GM19452 (cell line): ENCODE data around the gene CFAP54.
"Not testable (repeated sequence)": the region's sequence is repeated elsewhere in the genome, so short reads cannot be mapped to it uniquely, and the experiment has no call there.

Experiments used
- ATAC-seq: cut with Tn5 transposase; IDR thresholded peaks from one replicate; pipeline ENCODE4 v1.9.1; 2021; ENCODE audit not compliant: unreplicated experiment

Gene CFAP54

GRCh38 chr12:96623155-96623554, 133.8 kb downstream of the CFAP54 start:
- ATAC-seq, result no peak

DNA sequence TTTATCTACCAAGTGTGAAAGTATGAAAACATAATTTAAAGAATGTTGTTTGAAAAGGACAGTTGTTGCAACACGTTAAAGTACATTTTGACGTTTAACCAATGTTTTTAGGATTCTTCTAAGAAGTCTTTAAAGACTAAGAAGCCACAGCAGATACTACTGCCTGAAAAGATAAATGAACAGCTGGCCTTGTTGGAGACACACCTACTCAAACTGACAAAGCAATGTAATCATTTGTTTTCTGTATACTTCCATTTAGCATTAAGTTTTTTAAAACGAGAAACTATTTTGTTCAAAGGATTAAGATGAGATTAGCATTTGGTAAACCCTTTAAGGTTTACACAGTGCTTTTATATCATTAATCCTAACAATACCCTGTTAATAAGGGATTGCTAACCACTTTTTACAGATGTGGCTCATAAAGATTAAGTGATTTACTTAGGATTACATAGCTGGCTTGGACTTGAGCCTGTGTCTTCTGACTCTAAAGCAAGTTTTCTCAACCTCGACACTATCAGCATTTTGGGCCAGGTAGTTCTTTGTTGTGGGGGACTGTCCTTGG, 134.4 kb downstream of the CFAP54 start:
- no peak for ATAC-seq

- no peak for ATAC-seq
These were observed 146.5 kb downstream of the CFAP54 start for GRCh38 chr12:96635844-96636243.

- ATAC-seq, result no peak
These were observed 147.5 kb downstream of the CFAP54 start for GRCh38 chr12:96636895-96637294.

DNA sequence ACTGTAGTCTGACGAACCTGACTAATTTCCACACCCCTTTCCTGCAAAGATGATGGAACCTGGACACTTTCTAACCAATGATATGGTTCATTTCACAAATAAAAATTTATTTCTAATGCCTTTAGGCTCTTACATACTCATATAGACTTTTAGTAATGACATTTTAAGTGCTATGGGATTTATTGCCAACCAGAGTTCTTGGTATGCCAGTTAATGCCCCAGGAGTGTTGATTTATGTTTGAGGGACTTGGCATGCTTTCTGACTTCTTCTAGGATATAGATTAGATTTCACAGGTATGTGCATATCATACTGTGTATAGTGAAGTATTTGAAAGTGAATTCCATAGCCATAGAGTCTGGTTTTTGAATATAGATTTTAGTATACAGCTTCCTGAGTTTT, 159.5 kb downstream of the CFAP54 start:
- ATAC-seq, result no peak

GRCh38 chr12:96652870-96653269, 163.5 kb downstream of the CFAP54 start:
- no peak for ATAC-seq

DNA sequence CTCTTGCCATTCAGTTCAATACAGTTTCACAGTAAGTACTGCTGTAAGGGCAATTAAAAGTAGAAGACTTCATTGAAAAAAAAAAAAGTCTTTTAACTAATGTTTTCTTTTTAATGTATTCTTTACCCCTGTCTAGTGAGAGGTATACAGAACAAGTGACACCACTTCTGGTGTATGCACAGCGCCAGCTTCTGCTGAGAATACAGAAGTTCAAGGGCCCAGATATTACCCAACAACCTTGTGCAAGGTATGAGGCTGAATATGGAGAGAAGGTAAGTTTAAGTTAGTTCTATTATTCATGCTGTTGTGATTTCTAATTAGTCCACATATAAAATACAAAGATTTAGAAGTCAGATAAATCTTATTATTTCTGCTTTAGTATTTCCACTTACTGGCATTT, 168.7 kb downstream of the CFAP54 start:
- no peak for ATAC-seq

DNA sequence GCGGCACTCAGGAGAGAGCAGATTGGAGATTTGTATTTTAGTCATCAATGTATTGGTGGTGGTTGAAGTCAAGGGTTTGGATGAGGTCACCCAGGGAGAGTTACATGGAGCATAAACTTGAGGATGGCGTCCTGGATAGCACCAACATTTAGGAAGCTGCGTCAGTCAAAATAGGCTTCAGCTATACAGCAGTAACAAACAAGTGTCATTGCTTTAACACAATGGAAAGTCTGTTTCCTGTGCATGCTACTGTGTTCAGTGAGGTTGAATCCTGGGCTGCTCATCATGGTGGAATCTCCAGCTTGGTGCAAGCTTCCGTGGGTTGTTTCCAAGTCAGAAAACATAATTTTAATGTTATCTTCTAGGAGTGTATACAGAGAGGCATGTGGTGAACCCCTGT, 180.4 kb downstream of the CFAP54 start:
- ATAC-seq, result no peak

DNA sequence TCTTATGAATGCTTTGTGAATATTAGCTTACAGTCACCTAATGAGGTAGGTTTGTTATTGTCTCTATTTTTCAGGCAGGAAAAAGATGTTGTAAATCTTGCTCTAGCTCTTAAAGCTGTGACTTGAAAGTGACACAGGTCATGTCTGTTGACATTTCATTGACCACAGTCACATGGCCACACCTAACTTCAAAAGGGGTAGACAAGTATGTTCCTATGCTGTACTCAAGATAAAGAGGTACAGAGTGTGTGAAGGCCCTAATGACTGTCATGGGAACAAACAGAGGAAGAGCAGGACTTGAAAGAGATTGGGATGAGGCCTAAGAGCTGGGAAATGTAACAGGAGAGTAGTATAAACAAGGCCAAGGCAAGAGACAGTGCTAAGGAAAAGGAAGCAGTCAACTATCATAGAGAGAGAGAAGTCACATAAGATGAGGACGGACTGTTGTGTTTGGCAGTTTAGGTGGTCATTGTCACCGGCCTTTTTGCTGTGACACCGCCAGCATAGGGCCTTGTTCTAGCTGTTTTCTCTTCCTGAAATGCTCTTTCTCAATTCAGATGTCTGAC, 181.0 kb downstream of the CFAP54 start:
- ATAC-seq, result no peak

- ATAC-seq, result not testable (repeated sequence)
These were observed 186.1 kb downstream of the CFAP54 start for GRCh38 chr12:96675519-96675918.

DNA sequence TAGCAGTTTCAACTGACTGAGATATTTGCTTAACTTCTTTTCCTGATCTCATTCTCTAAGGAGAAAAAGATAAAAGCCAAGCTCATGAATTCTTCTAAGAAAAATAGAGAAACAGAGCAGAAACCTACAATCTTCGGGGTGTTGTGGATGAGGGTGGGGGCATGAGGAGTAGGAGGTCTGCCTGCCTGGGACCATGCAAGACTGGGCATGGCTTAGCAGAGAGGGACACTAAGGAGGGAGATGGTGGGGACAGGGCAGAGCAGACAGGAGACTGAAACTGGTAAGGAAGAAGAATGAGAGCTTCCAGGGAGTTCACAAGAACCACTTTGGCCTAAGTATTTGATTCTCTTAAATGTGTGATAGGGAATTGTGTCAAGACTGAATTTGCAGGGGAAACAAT, 188.0 kb downstream of the CFAP54 start:
- no peak for ATAC-seq

DNA sequence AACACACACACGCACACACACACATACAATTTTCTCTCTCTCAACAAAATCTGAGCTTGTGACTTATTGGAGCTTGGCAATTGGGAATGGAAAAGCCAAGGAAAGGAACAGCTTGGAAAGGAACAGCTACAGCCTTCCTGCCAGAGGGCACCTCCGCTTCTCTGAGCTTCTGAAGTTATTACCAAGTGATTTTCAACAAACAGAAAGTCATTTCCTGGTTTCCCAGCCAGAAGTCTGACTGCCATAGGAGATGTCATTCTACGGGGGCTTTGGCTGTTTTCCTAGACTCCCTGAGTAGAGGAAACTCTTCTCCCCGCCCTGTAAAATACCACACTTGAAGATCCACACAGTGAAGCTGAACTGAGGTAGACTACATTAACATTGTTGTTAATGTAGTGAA, 198.3 kb downstream of the CFAP54 start:
- ATAC-seq, result no peak

- ATAC-seq, result no peak
These were observed 209.1 kb downstream of the CFAP54 start for GRCh38 chr12:96698521-96698920.

- ATAC-seq, result no peak
These were observed 209.6 kb downstream of the CFAP54 start for GRCh38 chr12:96698965-96699364.

- no peak for ATAC-seq
These were observed 212.5 kb downstream of the CFAP54 start for GRCh38 chr12:96701856-96702255.

- no peak for ATAC-seq
These were observed 220.9 kb downstream of the CFAP54 start for GRCh38 chr12:96710127-96710745.

DNA sequence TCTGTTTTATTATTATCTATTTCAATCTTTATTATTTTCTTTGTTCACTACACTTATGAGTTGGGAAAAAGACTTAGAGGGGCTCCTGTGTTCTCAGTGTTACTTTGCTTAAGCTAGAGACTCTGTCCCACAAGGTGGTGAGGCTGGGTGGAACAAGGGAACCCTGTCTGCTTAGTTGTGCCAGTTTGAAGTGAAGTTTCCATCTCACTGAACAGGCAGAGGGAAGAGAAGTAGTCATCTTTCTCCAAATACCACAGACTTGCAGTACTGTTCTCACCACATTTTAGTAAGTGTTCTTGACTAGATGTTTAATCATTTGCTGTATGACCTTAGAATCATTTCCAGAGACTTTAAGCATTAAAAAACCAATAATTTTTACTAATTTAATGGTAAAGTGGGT, 222.0 kb downstream of the CFAP54 start:
- no peak for ATAC-seq

- no peak for ATAC-seq
These were observed 224.8 kb downstream of the CFAP54 start for GRCh38 chr12:96714199-96714598.

GRCh38 chr12:96719660-96720362, 230.4 kb downstream of the CFAP54 start:
- peak; percentile 91 for ATAC-seq

DNA sequence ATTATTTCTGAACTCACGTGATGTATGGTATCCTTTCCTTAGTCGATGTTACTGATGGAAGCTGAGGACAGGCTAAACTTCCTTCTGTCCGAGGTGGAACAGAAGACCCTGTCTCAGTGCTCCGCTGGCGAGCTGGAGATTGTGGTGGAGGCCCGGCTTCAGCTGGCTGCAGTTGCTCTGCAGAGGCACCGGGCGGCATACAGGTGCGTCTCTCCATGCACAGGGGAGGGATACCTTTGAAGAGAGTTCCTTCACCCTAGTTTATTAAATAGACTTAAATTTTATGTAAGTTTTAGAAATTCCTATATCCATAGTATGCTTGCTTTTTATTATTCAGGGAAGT, 231.0 kb downstream of the CFAP54 start:
- peak; percentile 59 for ATAC-seq

DNA sequence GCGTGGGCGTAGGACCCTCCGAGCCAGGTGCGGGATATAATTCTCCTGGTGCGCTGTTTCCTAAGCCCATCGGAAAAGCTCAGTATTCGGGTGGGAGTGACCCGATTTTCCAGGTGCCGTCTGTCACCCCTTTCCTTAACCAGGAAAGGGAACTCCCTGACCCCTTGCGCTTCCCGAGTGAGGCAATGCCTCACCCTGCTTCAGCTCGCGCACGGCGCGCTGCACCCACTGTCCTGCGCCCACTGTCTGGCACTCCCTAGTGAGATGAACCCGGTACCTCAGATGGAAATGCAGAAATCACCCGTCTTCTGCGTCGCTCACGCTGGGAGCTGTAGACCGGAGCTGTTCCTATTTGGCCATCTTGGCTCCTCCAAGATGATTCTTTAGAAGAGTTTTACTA, 240.1 kb downstream of the CFAP54 start:
- ATAC-seq, result not testable (repeated sequence)

DNA sequence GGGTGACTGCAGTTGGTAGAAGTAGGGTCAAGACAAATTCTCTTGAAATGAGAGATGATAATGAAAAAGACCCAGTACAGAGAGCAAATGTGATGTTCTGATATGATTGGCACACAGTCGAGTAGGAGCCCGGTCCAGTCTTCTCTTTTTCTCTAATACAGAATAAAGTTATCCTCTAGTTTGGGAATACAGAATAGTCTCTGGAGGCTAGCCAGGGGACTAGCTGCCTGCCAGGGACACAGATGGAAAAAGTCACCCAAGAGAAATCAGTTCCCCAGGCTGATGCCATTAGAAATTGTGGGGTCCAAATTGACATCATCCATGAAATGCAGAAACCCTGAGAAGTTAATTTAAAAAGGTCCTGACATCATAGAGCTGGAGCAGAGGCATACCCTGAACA, 240.5 kb downstream of the CFAP54 start:
- ATAC-seq, result no peak
